ENCODE results near the gene CSH2. TPM values are rescaled to one million over a fixed set of nuclear protein-coding genes. Genes with fewer than 3 reads are reported as not detected.

CSH2 gene
- total RNA-seq, 2 experiments from 2014 or later, result not detected

GRCh38 chr17:63833026-63833740 lies 40.3 kb downstream of the CSH2 start:
- ATAC-seq (no peak), DNase-seq (no peak)
- ChIA-PET POLR2A (interaction anchor here (0.6 to 1.3 kb wide), 2 partner anchors 11 to 60 kb away, joined by 5 read pairs; partner anchors contain the start of gene CCDC47), CTCF (interaction anchor here (0.7 to 1.8 kb wide), 8 partner anchors 9 to 408 kb away, joined by 3 to 6 read pairs (median 3); partner anchors contain the start of genes SMARCD2 and STRADA)
- intact Hi-C loops (cut with DNase I, micrococcal nuclease), result loop anchor here in 1 of 2 experiments (10.0 kb wide), 1 partner anchor 278 kb away; the partner anchor contains the start of gene DCAF7
- H3K4me3 Mint-ChIP-seq, result no peak overlapping the region
- peaks cover 74% of the 10 kb centered on the region for H3K36me3 Mint-ChIP-seq (ENCODE audit: low read depth)
- no peaks in the 10 kb centered on the region for H3K9me3 Mint-ChIP-seq (ENCODE audit: low read depth)
- no peak overlapping the region for H3K27ac Mint-ChIP-seq
- no peaks in the 10 kb centered on the region for H3K27me3 Mint-ChIP-seq
- peaks cover 45% of the 10 kb centered on the region for H3K4me1 Mint-ChIP-seq

DNA sequence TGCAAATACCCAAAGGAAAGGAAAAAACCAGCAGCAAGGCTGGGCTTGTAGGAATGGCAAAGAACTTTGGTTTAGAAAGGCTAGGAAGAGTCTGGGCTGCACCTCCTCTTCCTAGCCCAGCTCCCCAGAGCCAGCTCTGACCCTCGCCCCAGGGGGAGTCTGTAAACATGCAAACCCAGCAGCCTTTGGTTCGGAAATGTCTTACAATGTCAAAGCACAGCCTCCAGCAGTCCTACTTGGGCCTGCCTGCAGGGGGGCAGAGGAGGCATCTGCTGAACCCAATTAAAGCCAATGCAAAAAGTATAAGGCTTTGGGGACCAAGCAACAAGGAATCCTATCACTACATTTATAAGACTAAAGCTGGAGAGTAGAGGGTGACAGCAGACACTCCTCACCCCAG lies 41.0 kb downstream of the CSH2 start:
- Mint-ChIP-seq H3K4me3 (no peak overlapping the region), H3K36me3 (ENCODE audit: low read depth) (peaks cover 77% of the 10 kb centered on the region), H3K27ac (peak overlapping the region; percentile 0), H3K27me3 (no peaks in the 10 kb centered on the region), H3K4me1 (peaks cover 48% of the 10 kb centered on the region), H3K9me3 (ENCODE audit: low read depth) (no peaks in the 10 kb centered on the region)
- ChIA-PET CTCF (interaction anchor here (0.7 to 1.7 kb wide), 4 partner anchors 10 to 407 kb away, joined by 3 read pairs; partner anchors contain the start of gene STRADA), POLR2A (interaction anchor here (1.3 to 1.9 kb wide), 3 partner anchors 8 to 59 kb away, joined by 4 to 6 read pairs (median 5); partner anchors contain the start of gene CCDC47)
- intact Hi-C loops (cut with DNase I, micrococcal nuclease), result loop anchor here in 1 of 2 experiments (10.0 kb wide), 1 partner anchor 278 kb away; the partner anchor contains the start of gene DCAF7
- DNase-seq, result no peak
- ATAC-seq, result no peak

DNA sequence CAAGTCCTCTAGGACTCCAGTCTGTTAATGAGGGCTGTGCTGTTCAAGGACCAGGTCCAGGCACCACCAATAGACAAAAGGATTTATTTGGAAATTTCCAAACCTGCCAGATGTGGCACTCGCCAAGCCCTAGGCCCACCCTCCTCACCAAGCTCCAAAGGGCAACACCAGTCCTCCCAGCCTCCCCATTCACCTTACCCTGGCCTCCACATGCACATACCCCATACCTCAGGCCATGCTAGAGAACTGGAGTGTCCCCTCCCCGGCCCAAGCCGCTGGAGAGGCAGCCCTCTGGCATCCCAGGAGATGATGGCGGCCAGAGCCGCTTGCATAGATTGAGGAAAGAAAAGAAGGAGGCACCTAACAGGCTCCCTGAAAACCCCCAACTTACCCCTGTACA lies 41.5 kb downstream of the CSH2 start:
- Mint-ChIP-seq H3K4me1 (peaks cover 48% of the 10 kb centered on the region), H3K9me3 (ENCODE audit: low read depth) (no peaks in the 10 kb centered on the region), H3K27me3 (no peaks in the 10 kb centered on the region), H3K27ac (peak overlapping the region; percentile 67), H3K4me3 (no peak overlapping the region), H3K36me3 (ENCODE audit: low read depth) (peaks cover 75% of the 10 kb centered on the region)
- DNase-seq (no peak), ATAC-seq (no peak)
- ChIA-PET CTCF (interaction anchor here (0.6 to 1.7 kb wide), 4 partner anchors 10 to 407 kb away, joined by 3 to 5 read pairs (median 3); partner anchors contain the start of genes CCDC47 and DDX42), POLR2A (interaction anchor here (0.6 to 1.9 kb wide), 4 partner anchors 8 to 70 kb away, joined by 3 to 6 read pairs (median 4); no protein-coding TSS in a partner anchor)
- intact Hi-C loops (cut with DNase I, micrococcal nuclease), result loop anchor here in 1 of 2 experiments (10.0 kb wide), 1 partner anchor 277 kb away; the partner anchor contains the start of gene DCAF7

GRCh38 chr17:63831505-63831904 lies 42.0 kb downstream of the CSH2 start:
- no peak for ATAC-seq
- intact Hi-C loops (cut with DNase I, micrococcal nuclease), result loop anchor here in 1 of 2 experiments (10.0 kb wide), 1 partner anchor 277 kb away; the partner anchor contains the start of gene DCAF7
- H3K9me3 Mint-ChIP-seq (ENCODE audit: low read depth), result no peaks in the 10 kb centered on the region
- ChIA-PET CTCF (interaction anchor here (0.6 to 1.6 kb wide), 2 partner anchors 10 to 58 kb away, joined by 3 to 5 read pairs; partner anchors contain the start of genes CCDC47 and DDX42), POLR2A (interaction anchor here (0.6 to 1.9 kb wide), 5 partner anchors 9 to 83 kb away, joined by 3 to 6 read pairs (median 4); no protein-coding TSS in a partner anchor)
- H3K4me3 Mint-ChIP-seq, result no peak overlapping the region
- no peaks in the 10 kb centered on the region for H3K27me3 Mint-ChIP-seq
- peak overlapping the region; percentile 67 for H3K27ac Mint-ChIP-seq
- no peak for DNase-seq
- H3K36me3 Mint-ChIP-seq (ENCODE audit: low read depth), result peaks cover 75% of the 10 kb centered on the region
- peaks cover 48% of the 10 kb centered on the region for H3K4me1 Mint-ChIP-seq

DNA sequence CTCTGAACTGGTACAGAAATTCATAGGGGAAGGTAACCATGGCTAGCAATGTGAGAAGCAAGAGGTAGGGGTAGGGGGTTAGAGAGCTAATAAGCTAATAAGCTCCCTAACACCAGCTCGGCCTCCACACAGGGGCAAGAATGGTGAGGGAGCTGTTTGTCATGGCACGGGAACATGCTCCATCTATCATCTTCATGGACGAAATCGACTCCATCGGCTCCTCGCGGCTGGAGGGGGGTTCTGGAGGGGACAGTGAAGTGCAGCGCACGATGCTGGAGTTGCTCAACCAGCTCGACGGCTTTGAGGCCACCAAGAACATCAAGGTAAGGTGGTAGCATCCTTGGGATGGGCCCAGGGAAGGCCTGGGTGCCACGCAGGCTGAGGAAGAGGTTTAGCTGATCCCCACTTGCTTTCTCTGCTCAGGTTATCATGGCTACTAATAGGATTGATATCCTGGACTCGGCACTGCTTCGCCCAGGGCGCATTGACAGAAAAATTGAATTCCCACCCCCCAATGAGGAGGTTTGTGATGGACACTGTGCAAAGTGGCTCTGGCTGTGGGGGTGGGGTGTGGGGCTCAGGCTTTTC lies 42.5 kb downstream of the CSH2 start:
- ATAC-seq, result no peak
- Mint-ChIP-seq H3K27me3 (no peaks in the 10 kb centered on the region), H3K4me1 (peaks cover 53% of the 10 kb centered on the region), H3K27ac (peak overlapping the region; percentile 67), H3K36me3 (ENCODE audit: low read depth) (peaks cover 77% of the 10 kb centered on the region), H3K9me3 (ENCODE audit: low read depth) (no peaks in the 10 kb centered on the region), H3K4me3 (no peak overlapping the region)
- intact Hi-C loops (cut with DNase I, micrococcal nuclease), result loop anchor here in 1 of 2 experiments (10.0 kb wide), 1 partner anchor 276 kb away; the partner anchor contains the start of gene DCAF7
- CTCF ChIA-PET, result interaction anchor here (0.6 to 1.6 kb wide), 2 partner anchors 57 to 133 kb away, joined by 3 to 5 read pairs; partner anchors contain the start of genes CCDC47 and DDX42
- POLR2A ChIA-PET, result interaction anchor here (0.6 to 1.9 kb wide), 5 partner anchors 9 to 82 kb away, joined by 3 to 6 read pairs (median 4); no protein-coding TSS in a partner anchor
- DNase-seq, result no peak

GRCh38 chr17:63830278-63830677 lies 43.2 kb downstream of the CSH2 start:
- Mint-ChIP-seq H3K27ac (peak overlapping the region; percentile 67), H3K9me3 (ENCODE audit: low read depth) (no peaks in the 10 kb centered on the region), H3K27me3 (no peaks in the 10 kb centered on the region), H3K4me3 (no peak overlapping the region), H3K4me1 (peaks cover 59% of the 10 kb centered on the region), H3K36me3 (ENCODE audit: low read depth) (peaks cover 78% of the 10 kb centered on the region)
- ChIA-PET CTCF (interaction anchor here (0.6 to 1.6 kb wide), 4 partner anchors 32 to 132 kb away, joined by 3 to 5 read pairs (median 4); partner anchors contain the start of genes CCDC47 and DDX42), POLR2A (interaction anchor here (0.7 to 1.9 kb wide), 2 partner anchors 10 to 14 kb away, joined by 4 to 6 read pairs; no protein-coding TSS in a partner anchor)
- ATAC-seq (no peak), DNase-seq (no peak)
- intact Hi-C loops (cut with DNase I, micrococcal nuclease), result loop anchor here in 1 of 2 experiments (10.0 kb wide), 1 partner anchor 275 kb away; the partner anchor contains the start of gene DCAF7

GRCh38 chr17:63828936-63829335 lies 44.5 kb downstream of the CSH2 start:
- ChIA-PET CTCF (interaction anchor here (0.9 to 1.3 kb wide), 5 partner anchors 10 to 82 kb away, joined by 3 to 5 read pairs (median 5); no protein-coding TSS in a partner anchor), POLR2A (interaction anchor here (0.7 to 0.9 kb wide), 2 partner anchors 13 to 55 kb away, joined by 3 read pairs; partner anchors contain the start of genes CCDC47 and DDX42)
- Mint-ChIP-seq H3K36me3 (ENCODE audit: low read depth) (peaks cover 84% of the 10 kb centered on the region), H3K27me3 (no peaks in the 10 kb centered on the region), H3K9me3 (ENCODE audit: low read depth) (no peaks in the 10 kb centered on the region), H3K4me3 (peak overlapping the region; percentile 88), H3K27ac (peak overlapping the region; percentile 67), H3K4me1 (peaks cover 62% of the 10 kb centered on the region)
- ATAC-seq (no peak), DNase-seq (no peak)
- intact Hi-C loops (cut with DNase I, micrococcal nuclease), result loop anchor here (5.0 to 10.0 kb wide), 3 partner anchors 127 to 862 kb away; partner anchors contain the start of genes LIMD2 (in 1 of the 2), MAP3K3 (in 1 of the 2) and TANC2 (in 1 of the 2)

GRCh38 chr17:63827801-63828221 lies 45.7 kb downstream of the CSH2 start:
- Mint-ChIP-seq H3K27me3 (no peaks in the 10 kb centered on the region), H3K4me1 (peaks cover 69% of the 10 kb centered on the region), H3K9me3 (ENCODE audit: low read depth) (no peaks in the 10 kb centered on the region), H3K4me3 (peak overlapping the region; percentile 88), H3K36me3 (ENCODE audit: low read depth) (peaks cover 83% of the 10 kb centered on the region), H3K27ac (peak overlapping the region; percentile 99)
- ChIA-PET POLR2A (interaction anchor here (0.6 to 0.9 kb wide), 4 partner anchors 11 to 110 kb away, joined by 3 to 5 read pairs (median 3); partner anchors contain the start of gene DDX42), CTCF (interaction anchor here (0.6 to 1.3 kb wide), 8 partner anchors 9 to 241 kb away, joined by 3 to 6 read pairs (median 4); partner anchors contain the start of gene SMARCD2)
- intact Hi-C loops (cut with DNase I, micrococcal nuclease), result loop anchor here (1.0 to 10.0 kb wide), 10 partner anchors 15 to 861 kb away; partner anchors contain the start of genes CCDC47 (in 2 of the 2), MAP3K3 (in 2 of the 2), STRADA (in 2 of the 2) and CEP95 (in 1 of the 2)
- no peak for ATAC-seq
- no peak for DNase-seq

DNA sequence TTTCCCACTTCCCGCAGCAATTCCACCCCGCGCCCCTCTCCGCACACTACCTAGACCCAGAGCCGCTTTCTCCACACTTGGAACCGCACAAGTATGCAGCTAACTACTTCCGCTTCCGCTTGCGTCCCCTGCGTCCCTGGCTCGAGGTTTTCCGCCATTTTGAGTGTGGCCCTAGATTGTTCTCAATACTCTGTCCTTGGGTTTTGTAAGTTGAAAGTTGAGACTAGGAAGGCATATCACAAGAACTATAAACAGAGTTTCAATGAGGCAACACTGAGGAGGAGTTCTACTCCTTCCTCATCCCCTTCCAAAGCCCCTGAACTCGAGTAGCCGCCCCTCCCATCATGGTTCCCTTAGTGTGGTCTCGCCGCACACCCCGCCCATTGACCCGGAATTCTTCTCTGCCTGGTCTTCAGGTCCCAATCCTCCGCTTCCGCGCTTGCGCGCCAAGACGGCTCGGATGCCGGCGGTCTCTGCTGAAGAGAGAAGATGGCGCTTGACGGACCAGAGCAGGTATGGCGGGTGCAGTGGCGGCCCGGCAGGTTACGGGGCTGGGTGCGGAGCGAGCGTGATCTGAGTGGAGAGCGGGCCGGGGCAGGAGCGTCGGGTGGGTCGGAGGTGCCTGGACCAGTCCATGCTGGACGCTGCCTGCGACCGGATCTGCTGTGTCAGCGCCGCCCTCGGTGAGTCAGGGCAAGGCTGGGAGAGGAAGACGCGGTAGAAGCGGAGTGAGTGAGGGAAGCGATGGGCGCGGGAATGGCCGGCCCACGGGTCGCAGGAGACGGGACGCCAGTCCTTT lies 46.3 kb downstream of the CSH2 start, which contains the start of the genes FTSJ3 and PSMC5:
Gene FTSJ3 (minus strand): TSS at position 662 of the 799 bp plus-strand sequence. CDS start 761 bp downstream, outside the sequence.
Gene PSMC5 (plus strand): TSS at position 430 of the 799 bp plus-strand sequence. CDS start 60 bp downstream, at position 490.
- no peaks in the 10 kb centered on the region for H3K27me3 Mint-ChIP-seq
- H3K27ac Mint-ChIP-seq, result peak within 1 kb of the TSS; percentile 99
- H3K4me1 Mint-ChIP-seq, result peaks cover 72% of the 10 kb centered on the region
- ATAC-seq (peak; percentile 94), DNase-seq (peak; percentile 97)
- peaks cover 84% of the 10 kb centered on the region for H3K36me3 Mint-ChIP-seq (ENCODE audit: low read depth)
- intact Hi-C loops (cut with DNase I, micrococcal nuclease), result loop anchor here (1.0 to 10.0 kb wide), 10 partner anchors 16 to 860 kb away; partner anchors contain the start of genes CCDC47 (in 2 of the 2), MAP3K3 (in 2 of the 2), STRADA (in 2 of the 2) and CEP95 (in 1 of the 2)
- ChIA-PET POLR2A (interaction anchor here (0.9 to 2.5 kb wide), 4 partner anchors 9 to 54 kb away, joined by 3 to 20 read pairs (median 6); partner anchors contain the start of genes CCDC47, DDX42 and SMARCD2), CTCF (interaction anchor here (1.0 to 1.6 kb wide), 6 partner anchors 12 to 129 kb away, joined by 3 to 6 read pairs (median 4); partner anchors contain the start of genes DDX42 and SMARCD2)
- H3K4me3 Mint-ChIP-seq, result peak within 1 kb of the TSS; percentile 88
- no peaks in the 10 kb centered on the region for H3K9me3 Mint-ChIP-seq (ENCODE audit: low read depth)

Measured in activated CD4-positive, alpha-beta T cell treated with anti-CD3 and anti-CD28 coated beads for 36 hours (primary cell).